IMR-90 (cell line): ENCODE data around the gene CELF6.

Experiments
- BHLHE40 ChIP-seq: fragments of 150-350 bp; IDR thresholded peaks from 2 replicates; pipeline ENCODE4 v1.6.1; 2016; ENCODE audit warnings: mild to moderate bottlenecking, low read depth, low read length
- CEBPB ChIP-seq: IDR thresholded peaks from 2 replicates; pipeline ENCODE4 v1.6.1; 2012; ENCODE audit warnings: low read depth, low read length, improper control_type of control experiment
- CTCF ChIP-seq: conservative IDR thresholded peaks from 2 replicates; pipeline ENCODE4 v1.5.1; 2012; ENCODE audit warnings: mild to moderate bottlenecking, low read depth, low read length, improper control_type of control experiment
- ELK1 ChIP-seq: fragments of 150-350 bp; IDR thresholded peaks from 2 replicates; pipeline ENCODE4 v1.6.1; 2016; ENCODE audit warnings: low read depth, mild to moderate bottlenecking, low read length, moderate library complexity, borderline replicate concordance
- FOS ChIP-seq: fragments of 150-350 bp; IDR thresholded peaks from 2 replicates; pipeline ENCODE4 v1.6.1; 2016; ENCODE audit warnings: low read depth, low read length
- MAFK ChIP-seq: IDR thresholded peaks from 2 replicates; pipeline ENCODE4 v1.6.1; 2012; ENCODE audit warnings: low read depth, low read length, improper control_type of control experiment
- MXI1 ChIP-seq: IDR thresholded peaks from 2 replicates; pipeline ENCODE4 v1.6.1; 2012; ENCODE audit warnings: low read depth, mild to moderate bottlenecking, low read length, moderate library complexity, borderline replicate concordance
- POLR2A ChIP-seq: IDR thresholded peaks from 2 replicates; pipeline ENCODE4 v1.6.1; 2012; ENCODE audit warnings: mild to moderate bottlenecking, low read depth, low read length
- RAD21 ChIP-seq: IDR thresholded peaks from 2 replicates; pipeline ENCODE4 v1.6.1; 2012; ENCODE audit warnings: low read length, improper control_type of control experiment
- RCOR1 ChIP-seq: IDR thresholded peaks from 2 replicates; pipeline ENCODE4 v1.6.1; 2012; ENCODE audit warnings: mild to moderate bottlenecking, low read length, improper control_type of control experiment; ENCODE audit not compliant: insufficient replicate concordance
- RFX5 ChIP-seq: IDR thresholded peaks from 2 replicates; pipeline ENCODE4 v1.8.0; 2012; ENCODE audit warnings: low read depth, mild to moderate bottlenecking, low read length, moderate library complexity
- SMC3 ChIP-seq: fragments of 150-350 bp; IDR thresholded peaks from 2 replicates; pipeline ENCODE4 v1.6.1; 2016; ENCODE audit warnings: low read depth, mild to moderate bottlenecking, antibody characterized with exemption, low read length, moderate library complexity
- USF2 ChIP-seq: fragments of 150-350 bp; IDR thresholded peaks from 2 replicates; pipeline ENCODE4 v1.6.1; 2017; ENCODE audit warnings: mild to moderate bottlenecking, antibody characterized with exemption, low read length, low read depth

GRCh38 chr15:72307026-72307425 is 12.9 kb downstream of the CELF6 start:
- TF ChIP-seq ELK1 (no peak), CTCF (no peak), BHLHE40 (no peak), MAFK (no peak), USF2 (no peak), MXI1 (no peak), CEBPB (no peak), RAD21 (no peak), POLR2A (no peak), RFX5 (no peak), RCOR1 (no peak), FOS (no peak), SMC3 (no peak)
